HepG2 (cell line): ENCODE data around the gene MBTPS1. TPM values are rescaled to one million over a fixed set of nuclear protein-coding genes. Genes with fewer than 3 reads are reported as not detected.

Experiments used
- HCFC1 ChIP-seq: fragments of 150-350 bp; IDR thresholded peaks from 2 replicates; pipeline ENCODE4 v1.6.1; 2014; ENCODE audit warnings: low read depth, low read length
- HMGA1 ChIP-seq: sonication (generic); formaldehyde crosslinking; conservative IDR thresholded peaks from 2 replicates; pipeline ENCODE4 v1.4.0; 2020; ENCODE audit warnings: missing genetic modification reagents
- HNF1A ChIP-seq, 2 experiments: sonication (generic) in 1 of 2; formaldehyde crosslinking in 1 of 2; IDR thresholded peaks; 2 replicates each; pipeline versions ENCODE4 v1.4.0 to v1.6.1; 2016 to 2020; ENCODE audit warnings: borderline replicate concordance in 1 of 2, low read depth in 1 of 2, mild to moderate bottlenecking in 1 of 2, missing genetic modification reagents in 1 of 2
- HNRNPUL1 ChIP-seq: fragments of 200-400 bp; formaldehyde crosslinking; IDR thresholded peaks from 2 replicates; pipeline ENCODE4 v1.6.1; 2017; ENCODE audit warnings: low read depth, mild to moderate bottlenecking, low read length, moderate library complexity
- MTF2 ChIP-seq: sonication (generic); formaldehyde crosslinking; IDR thresholded peaks from 2 replicates; pipeline ENCODE4 v1.5.0; 2020; ENCODE audit warnings: missing genetic modification reagents, borderline replicate concordance
- NCOA5 ChIP-seq: sonication (generic); formaldehyde crosslinking; IDR thresholded peaks from 2 replicates; pipeline ENCODE4 v1.4.0; 2020; ENCODE audit warnings: missing genetic modification reagents
- PHB2 ChIP-seq: fragments of 450-650 bp; IDR thresholded peaks from 2 replicates; pipeline ENCODE4 v1.6.1; 2018; ENCODE audit not compliant: partially characterized antibody
- PITX1 ChIP-seq: sonication (generic); formaldehyde crosslinking; IDR thresholded peaks from 2 replicates; pipeline ENCODE4 v1.5.1; 2020; ENCODE audit warnings: mild to moderate bottlenecking, missing genetic modification reagents
- RAD21 ChIP-seq: fragments of 450-650 bp; formaldehyde crosslinking; IDR thresholded peaks from 2 replicates; pipeline ENCODE4 v1.5.0; 2020; ENCODE audit warnings: mild to moderate bottlenecking
- SIN3B ChIP-seq: fragments of 150-350 bp; IDR thresholded peaks from 2 replicates; pipeline ENCODE4 v1.6.1; 2014; ENCODE audit warnings: low read length
- SP2 ChIP-seq: sonication (generic); formaldehyde crosslinking; IDR thresholded peaks from 2 replicates; pipeline ENCODE4 v1.5.1; 2020; ENCODE audit warnings: mild to moderate bottlenecking, missing genetic modification reagents
- TOE1 ChIP-seq: sonication (generic); formaldehyde crosslinking; IDR thresholded peaks from 2 replicates; pipeline ENCODE4 v1.4.0; 2020; ENCODE audit warnings: mild to moderate bottlenecking, missing genetic modification reagents
- TRAFD1 ChIP-seq: sonication (generic); formaldehyde crosslinking; IDR thresholded peaks from 2 replicates; pipeline ENCODE4 v1.5.1; 2020; ENCODE audit warnings: missing genetic modification reagents, mild to moderate bottlenecking, borderline replicate concordance
- ZBTB7A ChIP-seq: sonication (generic); formaldehyde crosslinking; IDR thresholded peaks from 2 replicates; pipeline ENCODE4 v1.8.0; 2022; ENCODE audit warnings: mild to moderate bottlenecking, missing genetic modification reagents
- ZFP36L1 ChIP-seq: sonication (generic); formaldehyde crosslinking; IDR thresholded peaks from 2 replicates; pipeline ENCODE4 v1.8.0; 2022; ENCODE audit warnings: mild to moderate bottlenecking, missing genetic modification reagents, moderate library complexity
- ZNF20 ChIP-seq: sonication (generic); formaldehyde crosslinking; IDR thresholded peaks from 2 replicates; pipeline ENCODE4 v1.4.0; 2020; ENCODE audit warnings: mild to moderate bottlenecking, moderate library complexity, missing genetic modification reagents
- ZNF234 ChIP-seq: sonication (generic); formaldehyde crosslinking; conservative IDR thresholded peaks from 2 replicates; pipeline ENCODE4 v1.5.1; 2020; ENCODE audit warnings: mild to moderate bottlenecking, missing genetic modification reagents
- ZNF44 ChIP-seq: sonication (generic); formaldehyde crosslinking; IDR thresholded peaks from 2 replicates; pipeline ENCODE4 v1.5.1; 2020; ENCODE audit warnings: mild to moderate bottlenecking, missing genetic modification reagents
- ZNF503 ChIP-seq: sonication (generic); formaldehyde crosslinking; IDR thresholded peaks from 2 replicates; pipeline ENCODE4 v1.4.0; 2020; ENCODE audit warnings: missing genetic modification reagents
- ZNF800 ChIP-seq: sonication (generic); formaldehyde crosslinking; IDR thresholded peaks from 2 replicates; pipeline ENCODE4 v1.4.0; 2020; ENCODE audit warnings: missing genetic modification reagents
- polyA plus RNA-seq, 8 experiments: library from polyadenylated mRNA; depleted of rRNA in 3 of 8; stranded (reverse) in 7 of 8; unstranded in 1 of 8; fragments of >200 nt; fragmentation: Illumina TruSeq in 4 of 8; extraction: Trizol in 4 of 8; gene quantifications; 2 replicates each; pipeline versions ENCODE4 v1.2.1 to v1.2.3, GENCODE V29; 2011 to 2016; ENCODE audit warnings: low read depth in 4 of 8, missing spikeins in 1 of 8, mixed read lengths in 1 of 8; ENCODE audit not compliant: insufficient read depth in 1 of 8
- total RNA-seq, 5 experiments: library from RNA; depleted of rRNA; stranded (reverse); fragments of >200 nt; fragmentation: Illumina TruSeq; extraction: Trizol; gene quantifications; 2 replicates each; pipeline ENCODE4 v1.2.3, GENCODE V29; 2016; ENCODE audit warnings: low read depth in 1 of 5

The MBTPS1 gene
- total and polyA plus RNA-seq, 2 of the 13 experiments (the other 11 are each of a cell fraction or from before 2014, with no cell fraction given): 56.7 to 91.3 TPM

- TF ChIP-seq HNF1A (IDR thresholded peaks at IDR 0.05; ENCODE audit: low read depth) (no peak), HNF1A (CRISPR knock-in tag; IDR thresholded peaks at IDR 0.05; ENCODE audit: borderline replicate concordance) (no peak), MTF2 (CRISPR knock-in tag) (peak; percentile 51; the same call in 1 of the 2 replicates), ZNF20 (CRISPR knock-in tag) (no peak), ZNF503 (CRISPR knock-in tag) (0 out of 2 replicates have a peak, but pooled peaks have one; percentile 38), SIN3B (peak; percentile 45; the same call in 1 of the 2 replicates), ZNF800 (CRISPR knock-in tag) (peak; percentile 89), RAD21 (peak; percentile 56), ZBTB7A (no peak), HCFC1 (0 out of 2 replicates have a peak, but pooled peaks have one; percentile 18), TRAFD1 (CRISPR knock-in tag) (no peak), TOE1 (CRISPR knock-in tag) (no peak), HMGA1 (CRISPR knock-in tag) (no peak), NCOA5 (CRISPR knock-in tag) (no peak), PITX1 (CRISPR knock-in tag) (no peak), SP2 (CRISPR knock-in tag) (no peak), ZNF44 (CRISPR knock-in tag) (no peak), ZFP36L1 (CRISPR knock-in tag) (no peak), ZNF234 (no peak), HNRNPUL1 (no peak), PHB2 (no peak)
Observed at GRCh38 chr16:84144859-84145639, 28.3 kb upstream of the MBTPS1 start, which contains the start of the genes DNAAF1 and HSDL1 (continued).
